ENCODE data around the gene CACNA1C. TPM values are rescaled to one million over a fixed set of nuclear protein-coding genes. Genes with fewer than 3 reads are reported as not detected.

CACNA1C gene
- polyA plus RNA-seq, 1 donor from 2014 or later, result 0.06 TPM

- H3K27me3 Mint-ChIP-seq, result peaks cover 7% of the 10 kb centered on the region
- H3K4me3 Mint-ChIP-seq, result no peak overlapping the region
- no peaks in the 10 kb centered on the region for H3K4me1 Mint-ChIP-seq
- H3K36me3 Mint-ChIP-seq, result peaks cover 2% of the 10 kb centered on the region
- H3K27ac Mint-ChIP-seq, result no peak overlapping the region
- H3K9me3 Mint-ChIP-seq, result peaks cover 5 to 31% (median 16%) of the 10 kb centered on the region in 3 donors
These were observed 116.0 kb downstream of the CACNA1C start for GRCh38 chr12:2168808-2169207.

DNA sequence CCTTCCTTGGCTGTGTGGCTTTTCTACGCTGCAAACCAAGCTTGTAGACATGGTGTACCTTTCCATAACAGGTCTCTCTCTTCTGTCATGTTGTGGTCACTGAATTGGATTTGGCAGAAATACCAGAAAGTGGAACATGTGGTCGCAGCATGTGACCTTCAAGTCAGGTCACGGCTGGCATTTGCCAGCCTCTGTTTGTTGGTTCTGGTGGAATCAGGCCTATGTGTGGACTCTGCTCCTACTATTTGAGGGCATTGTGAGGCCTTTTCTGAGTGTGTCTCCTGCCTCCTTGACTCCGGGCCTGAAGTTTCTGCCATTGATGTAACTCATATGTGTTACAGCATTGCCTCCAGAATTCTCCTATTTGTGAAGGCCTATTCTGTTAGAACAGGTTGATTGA is 116.7 kb downstream of the CACNA1C start:
- Mint-ChIP-seq H3K27me3 (peaks cover 7% of the 10 kb centered on the region), H3K36me3 (peaks cover 2% of the 10 kb centered on the region), H3K4me1 (no peaks in the 10 kb centered on the region), H3K27ac (peak overlapping the region in 1 of 3 donors; percentile 28), H3K4me3 (no peak overlapping the region), H3K9me3 (peaks cover 5 to 30% (median 16%) of the 10 kb centered on the region in 3 donors)

- H3K4me1 Mint-ChIP-seq, result no peaks in the 10 kb centered on the region
- H3K27ac Mint-ChIP-seq, result no peak overlapping the region
- H3K27me3 Mint-ChIP-seq, result peaks cover 7% of the 10 kb centered on the region
- peaks cover 5 to 27% (median 15%) of the 10 kb centered on the region in 3 donors for H3K9me3 Mint-ChIP-seq
- H3K4me3 Mint-ChIP-seq, result no peak overlapping the region
- no peaks in the 10 kb centered on the region for H3K36me3 Mint-ChIP-seq
These were observed 117.2 kb downstream of the CACNA1C start for GRCh38 chr12:2169940-2170339.

DNA sequence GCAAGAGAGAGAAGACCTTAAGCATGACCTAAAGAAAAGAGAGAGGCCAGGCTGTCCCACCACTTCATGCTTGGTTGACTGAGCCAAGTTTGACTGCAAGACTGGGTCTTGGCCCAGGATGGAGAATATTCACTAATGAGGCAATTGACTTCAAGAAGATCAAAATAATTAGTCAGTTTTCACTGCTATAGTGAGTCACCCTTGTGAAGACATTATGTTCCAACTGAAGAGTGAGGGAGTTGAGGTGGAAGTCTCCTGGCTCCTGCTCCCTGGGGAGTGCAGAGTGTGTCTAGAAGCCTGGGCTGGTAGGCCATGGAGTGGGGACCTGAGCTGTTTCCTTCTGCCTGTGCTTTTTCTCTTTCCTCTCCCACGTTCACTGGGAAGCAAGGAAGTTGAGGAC is 117.6 kb downstream of the CACNA1C start:
- Mint-ChIP-seq H3K4me1 (no peaks in the 10 kb centered on the region), H3K27ac (no peak overlapping the region), H3K4me3 (no peak overlapping the region), H3K9me3 (peaks cover 5 to 27% (median 12%) of the 10 kb centered on the region in 3 donors), H3K36me3 (no peaks in the 10 kb centered on the region), H3K27me3 (peaks cover 7% of the 10 kb centered on the region)

GRCh38 chr12:2171672-2172426 is 119.1 kb downstream of the CACNA1C start:
- H3K27ac Mint-ChIP-seq, result no peak overlapping the region
- peaks cover 11% of the 10 kb centered on the region for H3K27me3 Mint-ChIP-seq
- no peak overlapping the region for H3K4me3 Mint-ChIP-seq
- H3K9me3 Mint-ChIP-seq, result peaks cover 2 to 16% (median 7%) of the 10 kb centered on the region in 3 donors
- H3K36me3 Mint-ChIP-seq, result no peaks in the 10 kb centered on the region
- no peaks in the 10 kb centered on the region for H3K4me1 Mint-ChIP-seq

DNA sequence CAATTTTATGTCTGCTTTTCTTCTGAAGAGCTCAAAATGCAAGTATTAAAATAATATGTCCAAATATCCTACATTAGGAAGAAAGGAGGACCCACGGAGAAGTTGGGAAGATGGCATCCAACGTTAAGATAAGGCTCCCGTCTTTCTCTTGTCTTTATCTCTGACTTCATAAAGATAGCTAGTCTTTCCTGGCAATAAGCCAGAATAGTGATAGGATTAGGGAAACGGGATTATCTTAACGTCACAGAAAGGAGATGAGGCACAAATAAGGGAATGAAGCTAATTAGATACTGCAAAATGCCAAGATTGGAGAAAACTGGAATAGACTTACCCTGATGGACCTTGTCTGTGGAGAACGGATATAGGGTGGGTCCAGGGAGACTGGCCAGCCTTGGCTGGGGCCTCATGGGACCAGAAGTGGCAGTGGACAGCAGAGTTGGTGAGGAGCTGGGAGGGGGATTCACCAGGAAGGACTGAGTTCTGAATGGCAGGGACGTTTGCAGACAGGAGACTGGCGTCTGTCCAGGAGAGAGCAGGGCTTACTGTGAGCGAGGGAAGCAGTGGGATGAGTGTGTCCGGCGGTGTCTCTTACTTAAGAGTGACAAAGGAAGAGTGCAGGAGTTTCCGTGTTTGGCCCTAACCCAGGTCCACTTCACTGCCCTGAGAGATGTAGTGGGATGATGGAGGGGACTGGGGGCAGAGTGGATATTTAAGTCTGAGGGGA is 119.9 kb downstream of the CACNA1C start:
- peaks cover 11% of the 10 kb centered on the region for H3K27me3 Mint-ChIP-seq
- H3K4me3 Mint-ChIP-seq, result peak overlapping the region in 1 of 4 donors; percentile 56
- no peaks in the 10 kb centered on the region for H3K4me1 Mint-ChIP-seq
- H3K27ac Mint-ChIP-seq, result peak overlapping the region in 1 of 3 donors; percentile 74
- H3K9me3 Mint-ChIP-seq, result peaks cover 2 to 8% (median 6%) of the 10 kb centered on the region in 3 donors
- H3K36me3 Mint-ChIP-seq, result no peaks in the 10 kb centered on the region

DNA sequence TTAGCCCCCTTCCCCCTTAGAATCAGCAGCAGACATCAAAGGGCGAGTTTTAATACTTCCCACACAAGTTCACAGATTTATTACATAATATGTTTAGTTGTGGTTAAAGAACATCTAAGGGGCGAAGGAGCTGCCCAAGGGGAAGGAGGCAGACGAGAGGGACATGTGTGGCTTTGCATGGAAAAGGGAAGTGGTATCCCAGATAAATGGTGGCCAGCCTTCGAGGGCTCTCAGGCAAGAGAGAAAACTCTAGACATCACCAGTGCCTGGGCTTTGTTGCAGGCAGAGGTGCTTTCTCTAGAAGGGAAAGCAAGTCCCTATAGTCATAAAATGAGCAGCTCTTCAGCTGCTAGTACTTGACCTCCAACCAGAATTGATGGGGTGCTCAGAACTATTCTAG is 121.2 kb downstream of the CACNA1C start:
- no peaks in the 10 kb centered on the region for H3K4me1 Mint-ChIP-seq
- H3K27me3 Mint-ChIP-seq, result peaks cover 11% of the 10 kb centered on the region
- H3K36me3 Mint-ChIP-seq, result no peaks in the 10 kb centered on the region
- no peak overlapping the region for H3K4me3 Mint-ChIP-seq
- H3K27ac Mint-ChIP-seq, result no peak overlapping the region
- peaks cover 0 to 1% (median 0%) of the 10 kb centered on the region in 3 donors for H3K9me3 Mint-ChIP-seq

GRCh38 chr12:2177003-2177402 is 124.2 kb downstream of the CACNA1C start:
- H3K4me1 Mint-ChIP-seq, result no peaks in the 10 kb centered on the region
- H3K9me3 Mint-ChIP-seq, result peaks cover 0 to 1% (median 0%) of the 10 kb centered on the region in 3 donors
- peaks cover 17% of the 10 kb centered on the region for H3K27me3 Mint-ChIP-seq
- no peak overlapping the region for H3K27ac Mint-ChIP-seq
- H3K4me3 Mint-ChIP-seq, result no peak overlapping the region
- H3K36me3 Mint-ChIP-seq, result no peaks in the 10 kb centered on the region

- no peaks in the 10 kb centered on the region for H3K4me1 Mint-ChIP-seq
These were observed 125.0 kb downstream of the CACNA1C start for GRCh38 chr12:2177751-2178150.

GRCh38 chr12:2179058-2179457 is 126.3 kb downstream of the CACNA1C start:
- H3K9me3 Mint-ChIP-seq, result peaks cover 0 to 1% (median 0%) of the 10 kb centered on the region in 3 donors
- no peak overlapping the region for H3K4me3 Mint-ChIP-seq
- H3K36me3 Mint-ChIP-seq, result peaks cover 1% of the 10 kb centered on the region
- no peak overlapping the region for H3K27ac Mint-ChIP-seq
- peaks cover 22% of the 10 kb centered on the region for H3K27me3 Mint-ChIP-seq
- H3K4me1 Mint-ChIP-seq, result no peaks in the 10 kb centered on the region

More at GRCh38 chr12:2177751-2178150, 125.0 kb downstream of the CACNA1C start:
- no peak overlapping the region for H3K27ac Mint-ChIP-seq
- no peak overlapping the region for H3K4me3 Mint-ChIP-seq
- peaks cover 15% of the 10 kb centered on the region for H3K27me3 Mint-ChIP-seq
- H3K36me3 Mint-ChIP-seq, result peaks cover 1% of the 10 kb centered on the region
- peaks cover 0 to 1% (median 0%) of the 10 kb centered on the region in 3 donors for H3K9me3 Mint-ChIP-seq

GRCh38 chr12:2179953-2180736 is 127.4 kb downstream of the CACNA1C start:
- Mint-ChIP-seq H3K4me3 (no peak overlapping the region), H3K27ac (no peak overlapping the region), H3K27me3 (peaks cover 27% of the 10 kb centered on the region), H3K36me3 (peaks cover 1% of the 10 kb centered on the region), H3K9me3 (peaks cover 0 to 1% (median 0%) of the 10 kb centered on the region in 3 donors), H3K4me1 (no peaks in the 10 kb centered on the region)

- H3K4me1 Mint-ChIP-seq, result no peaks in the 10 kb centered on the region
- no peak overlapping the region for H3K4me3 Mint-ChIP-seq
- no peak overlapping the region for H3K27ac Mint-ChIP-seq
- H3K9me3 Mint-ChIP-seq, result peaks cover 0 to 1% (median 0%) of the 10 kb centered on the region in 3 donors
- peaks cover 1% of the 10 kb centered on the region for H3K36me3 Mint-ChIP-seq
- peaks cover 27% of the 10 kb centered on the region for H3K27me3 Mint-ChIP-seq
These were observed 127.9 kb downstream of the CACNA1C start for GRCh38 chr12:2180737-2181082.

DNA sequence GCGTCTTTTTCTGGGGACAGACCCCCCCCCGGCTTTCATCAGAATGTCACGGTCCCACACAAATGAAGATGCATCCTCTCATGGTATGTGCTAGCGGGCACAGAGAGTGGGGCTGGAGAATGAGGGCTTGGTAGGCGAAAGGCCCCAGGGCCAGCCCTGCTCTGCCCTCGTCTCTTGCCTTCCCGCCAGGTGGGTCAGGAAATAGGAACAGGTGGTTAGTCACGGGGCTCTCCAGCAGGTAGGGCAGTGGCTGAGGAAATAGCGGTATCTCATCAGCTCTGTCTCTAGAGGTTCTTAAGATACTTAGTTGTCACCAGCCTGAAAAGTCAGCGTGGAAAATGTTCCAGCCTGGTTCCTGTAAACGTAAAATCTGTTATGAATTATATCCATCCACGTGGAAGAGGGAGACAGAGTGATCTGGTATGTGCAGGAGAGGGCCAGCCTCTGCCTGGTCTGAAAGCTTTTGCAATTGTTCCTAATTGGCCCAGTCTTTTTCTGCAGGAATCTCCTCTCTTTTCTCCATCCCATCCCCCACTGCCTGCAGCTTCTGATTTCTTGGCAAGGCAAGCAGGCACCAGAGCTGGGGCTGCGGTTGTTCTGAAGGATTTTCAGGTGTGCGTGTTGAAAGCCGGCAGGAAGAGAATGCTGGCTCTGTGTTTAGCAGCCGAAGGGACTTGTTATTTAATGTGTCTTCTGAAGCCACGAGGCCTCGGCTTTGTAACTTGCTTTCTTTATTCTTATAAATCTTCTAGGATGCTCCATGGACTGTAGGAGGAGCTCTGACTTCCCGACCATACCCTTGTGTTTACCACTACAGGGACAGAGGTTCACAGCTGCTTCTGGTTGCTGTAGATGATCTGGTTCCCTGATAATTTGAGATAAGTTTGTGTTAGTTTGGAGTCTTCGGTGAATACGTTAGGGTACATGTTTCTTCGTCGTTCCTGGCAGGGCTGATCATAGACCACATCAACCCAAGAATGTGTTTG is 131.1 kb downstream of the CACNA1C start:
- no peaks in the 10 kb centered on the region for H3K9me3 Mint-ChIP-seq
- H3K4me1 Mint-ChIP-seq, result peaks cover 0 to 8% (median 6%) of the 10 kb centered on the region in 3 donors

GRCh38 chr12:2185751-2186341 is 133.1 kb downstream of the CACNA1C start:
- H3K36me3 Mint-ChIP-seq, result peaks cover 3% of the 10 kb centered on the region
- no peaks in the 10 kb centered on the region for H3K9me3 Mint-ChIP-seq
- H3K27me3 Mint-ChIP-seq, result peaks cover 20% of the 10 kb centered on the region
- peaks cover 0 to 8% (median 6%) of the 10 kb centered on the region in 3 donors for H3K4me1 Mint-ChIP-seq
- H3K4me3 Mint-ChIP-seq, result no peak overlapping the region
- H3K27ac Mint-ChIP-seq, result peak overlapping the region in 1 of 3 donors; percentile 42

More for the DNA sequence above, 131.1 kb downstream of the CACNA1C start:
- Mint-ChIP-seq H3K27me3 (peaks cover 22% of the 10 kb centered on the region), H3K27ac (peak overlapping the region in 1 of 3 donors; percentile 55), H3K4me3 (peak overlapping the region in 1 of 4 donors; percentile 3), H3K36me3 (peaks cover 3% of the 10 kb centered on the region)
